OCI-LY1 (cell line): ENCODE results near the gene PRG2.

ENCODE experiments used
- H2AFZ ChIP-seq: fragments of 200-600 bp; sonication (generic), shearing (Covaris generic); 2 replicates; pipeline ENCODE4 v1.6.0; 2014; ENCODE audit warnings: antibody characterized with exemption, mild to moderate bottlenecking, low read length
- H3F3A ChIP-seq: fragments of 200-600 bp; sonication (generic), shearing (Covaris generic); 2 replicates; pipeline ENCODE4 v1.6.0; 2014; ENCODE audit warnings: mild to moderate bottlenecking, antibody characterized with exemption, low read length, moderate library complexity; ENCODE audit not compliant: insufficient read depth
- H3K27ac ChIP-seq: fragments of 200-600 bp; sonication (generic); 2 replicates; pipeline ENCODE4 v1.5.1; 2014; ENCODE audit warnings: low read length, mixed run types, mild to moderate bottlenecking, low read depth; ENCODE audit not compliant: poor library complexity, severe bottlenecking
- H3K27me3 ChIP-seq: fragments of 200-600 bp; sonication (generic); 2 replicates; pipeline ENCODE4 v1.6.0; 2014; ENCODE audit warnings: antibody characterized with exemption, mild to moderate bottlenecking, low read length, moderate library complexity; ENCODE audit not compliant: insufficient read depth
- H3K36me3 ChIP-seq: fragments of 200-600 bp; sonication (generic); 2 replicates; pipeline ENCODE4 v1.6.1; 2014; ENCODE audit warnings: mild to moderate bottlenecking, antibody characterized with exemption, low read length, moderate library complexity, mixed read lengths; ENCODE audit not compliant: insufficient read depth
- H3K4me1 ChIP-seq: fragments of 200-600 bp; sonication (generic); 2 replicates; pipeline ENCODE4 v1.5.1; 2014; ENCODE audit warnings: mild to moderate bottlenecking, low read length, moderate library complexity; ENCODE audit not compliant: insufficient read depth, severe bottlenecking
- H3K4me2 ChIP-seq: fragments of 200-600 bp; sonication (generic), shearing (Covaris generic); 2 replicates; pipeline ENCODE4 v1.6.1; 2014; ENCODE audit warnings: low read length
- H3K4me3 ChIP-seq: fragments of 200-600 bp; sonication (generic); 2 replicates; pipeline ENCODE4 v1.5.1; 2014; ENCODE audit warnings: low read length, low read depth, mild to moderate bottlenecking, mixed read lengths; ENCODE audit not compliant: poor library complexity, severe bottlenecking
- H3K79me2 ChIP-seq: fragments of 200-600 bp; shearing (Covaris generic); 2 replicates; pipeline ENCODE4 v1.6.1; 2016; ENCODE audit warnings: mixed run types, low read length, mixed read lengths; ENCODE audit not compliant: insufficient read depth
- H3K9ac ChIP-seq: fragments of 200-600 bp; sonication (generic), shearing (Covaris generic); 2 replicates; pipeline ENCODE4 v1.6.1; 2014; ENCODE audit warnings: mild to moderate bottlenecking, low read length, mixed read lengths
- H3K9me2 ChIP-seq: fragments of 200-600 bp; sonication (generic), shearing (Covaris generic); 2 replicates; pipeline ENCODE4 v1.6.1; 2014; ENCODE audit warnings: low read depth, mild to moderate bottlenecking, low read length, mixed read lengths
- H3K9me3 ChIP-seq: fragments of 200-600 bp; shearing (Covaris generic); 2 replicates; pipeline ENCODE4 v1.6.1; 2014; ENCODE audit warnings: low read length, mixed read lengths
- H4K20me1 ChIP-seq: fragments of 200-600 bp; sonication (generic), shearing (Covaris generic); 2 replicates; pipeline ENCODE4 v1.6.0; 2016; ENCODE audit warnings: mild to moderate bottlenecking, low read length; ENCODE audit not compliant: insufficient read depth
- CTCF ChIP-seq: fragments of 200-600 bp; sonication (generic), shearing (Covaris generic); IDR thresholded peaks from 2 replicates; pipeline ENCODE4 v1.5.1; 2017; ENCODE audit warnings: mild to moderate bottlenecking, antibody characterized with exemption, low read length, moderate library complexity, mixed read lengths
- EZH2 ChIP-seq: fragments of 200-600 bp; sonication (generic), shearing (Covaris generic); IDR thresholded peaks from 2 replicates; pipeline ENCODE4 v1.8.0; 2017; ENCODE audit warnings: borderline replicate concordance, mixed run types, mild to moderate bottlenecking, antibody characterized with exemption, low read length, moderate library complexity, mixed read lengths

Gene PRG2

GRCh38 chr11:57432149-57432561, 41.7 kb upstream of the PRG2 start:
- Histone ChIP-seq H3K27ac (no peak overlapping the region), H3K4me2 (no peak overlapping the region), H3K9ac (no peak overlapping the region), H4K20me1 (no peaks in the 10 kb centered on the region), H3K9me3 (no peaks in the 10 kb centered on the region), H3K27me3 (no peaks in the 10 kb centered on the region; the same call in 1 of the 2 replicates), H3K36me3 (no peaks in the 10 kb centered on the region), H3K4me1 (peaks cover 4% of the 10 kb centered on the region), H3K79me2 (no peaks in the 10 kb centered on the region), H2AFZ (no peak overlapping the region), H3K9me2 (no peaks in the 10 kb centered on the region), H3K4me3 (no peak overlapping the region), H3F3A (no peaks in the 10 kb centered on the region)
- no peak for TF ChIP-seq CTCF
- TF ChIP-seq EZH2, result no peak

- TF ChIP-seq CTCF (no peak), EZH2 (no peak)
- no peaks in the 10 kb centered on the region for H3F3A ChIP-seq
- H3K9me2 ChIP-seq, result no peaks in the 10 kb centered on the region
Observed at GRCh38 chr11:57430952-57431351, 40.5 kb upstream of the PRG2 start.

GRCh38 chr11:57429946-57430345, 39.5 kb upstream of the PRG2 start:
- Histone ChIP-seq H3K36me3 (peaks cover 13% of the 10 kb centered on the region; the same call in 1 of the 2 replicates), H4K20me1 (no peaks in the 10 kb centered on the region), H3K9me3 (no peaks in the 10 kb centered on the region), H2AFZ (no peak overlapping the region), H3K9ac (no peak overlapping the region), H3K4me1 (peaks cover 24% of the 10 kb centered on the region), H3K9me2 (no peaks in the 10 kb centered on the region), H3F3A (no peaks in the 10 kb centered on the region), H3K4me2 (no peak overlapping the region), H3K27ac (no peak overlapping the region), H3K79me2 (peaks cover 13% of the 10 kb centered on the region), H3K27me3 (no peaks in the 10 kb centered on the region; the same call in 1 of the 2 replicates), H3K4me3 (no peak overlapping the region)
- TF ChIP-seq EZH2 (no peak), CTCF (no peak)

More at GRCh38 chr11:57430952-57431351, 40.5 kb upstream of the PRG2 start:
- no peak overlapping the region for H2AFZ ChIP-seq
- no peak overlapping the region for H3K27ac ChIP-seq
- no peaks in the 10 kb centered on the region for H3K9me3 ChIP-seq
- H3K4me3 ChIP-seq, result no peak overlapping the region
- no peak overlapping the region for H3K4me2 ChIP-seq
- H3K9ac ChIP-seq, result no peak overlapping the region
- H3K79me2 ChIP-seq, result peaks cover 6% of the 10 kb centered on the region
- H4K20me1 ChIP-seq, result no peaks in the 10 kb centered on the region
- no peaks in the 10 kb centered on the region; the same call in 1 of the 2 replicates for H3K27me3 ChIP-seq
- H3K36me3 ChIP-seq, result peaks cover 3% of the 10 kb centered on the region; the same call in 1 of the 2 replicates
- H3K4me1 ChIP-seq, result peaks cover 14% of the 10 kb centered on the region
